K562 (cell line): ENCODE measurements around the gene PHKB. TPM values are rescaled to one million over a fixed set of nuclear protein-coding genes. Genes with fewer than 3 reads are reported as not detected.

Source experiments
- ATAC-seq: fragments of 200-7000 bp; cut with Tn5 transposase; 3 replicates; pipeline ENCODE4 v1.9.1; 2020; ENCODE audit warnings: moderate library complexity
- BruUV-seq: library from RNA; stranded (reverse); fragments of 400-500 nt; replicated peaks from 2 replicates; lab custom pipeline; 2021; lab: Mats Ljungman, UMichigan
- CTCF ChIA-PET: fragments of 300-600 bp; formaldehyde crosslinking; extraction: SDS; loops from one replicate; lab custom pipeline; 2021; ENCODE audit warnings: low intra/inter-chr PET ratio; lab: Yijun Ruan, JAX
- POLR2A ChIA-PET: fragments of 300-600, 350-650 bp; sonication (Branson Sonifier 250); formaldehyde crosslinking; extraction: SDS; loops from one replicate; lab custom pipeline; 2021; ENCODE audit warnings: antibody characterized with exemption, inconsistent platforms; lab: Yijun Ruan, JAX
- DNase-seq, 4 experiments: peaks; one replicate each; pipeline versions ENCODE4 v3.0.0 to v3.0.0-alpha.2; 2011 to 2018; ENCODE audit warnings: low spot score in 3 of 4, mixed read lengths in 3 of 4; ENCODE audit errors: extremely low read depth in 1 of 4
- FAIRE-seq: peaks from 2 replicates; lab custom pipeline; 2011; peaks lifted over from hg19 to GRCh38; lab: Jason Lieb, UNC
- H2AFZ ChIP-seq: 2 replicates; pipeline ENCODE4 v1.6.0; 2011; ENCODE audit warnings: low read depth, low read length, control low read depth, inconsistent platforms
- H3K27ac ChIP-seq: fragments of 200-600 bp; 3 replicates; pipeline ENCODE4 v1.8.0; 2011; ENCODE audit warnings: low read depth, mild to moderate bottlenecking, control low read depth, inconsistent platforms, low read length, moderate library complexity, mixed read lengths; ENCODE audit errors: extremely low read depth
- H3K27me3 ChIP-seq, 2 experiments: fragments of 300-600 bp in 1 of 2; 2 replicates in 1 of 2; 3 replicates in 1 of 2; pipeline versions ENCODE4 v1.6.0 to v1.8.0; 2011; ENCODE audit warnings: inconsistent platforms in 2 of 2, low read length in 2 of 2, mild to moderate bottlenecking in 1 of 2, mixed read lengths in 1 of 2, moderate library complexity in 1 of 2; ENCODE audit not compliant: control insufficient read depth in 2 of 2, insufficient read depth in 2 of 2
- H3K36me3 ChIP-seq: fragments of 300-600 bp; 3 replicates; pipeline ENCODE4 v1.8.0; 2011; ENCODE audit warnings: mild to moderate bottlenecking, low read length, inconsistent platforms; ENCODE audit not compliant: control insufficient read depth, insufficient read depth
- H3K4me1 ChIP-seq, 2 experiments: fragments of 200-600 bp in 1 of 2; replicated peaks in 1 of 2; 2 replicates in 1 of 2; 3 replicates in 1 of 2; pipeline versions ENCODE4 v1.5.1 to v1.8.0; 2011; ENCODE audit warnings: inconsistent platforms in 2 of 2, low read length in 2 of 2, mild to moderate bottlenecking in 1 of 2, mixed read lengths in 1 of 2, moderate library complexity in 1 of 2; ENCODE audit not compliant: control insufficient read depth in 2 of 2, insufficient read depth in 2 of 2
- H3K4me2 ChIP-seq: 2 replicates; pipeline ENCODE4 v1.6.1; 2011; ENCODE audit warnings: low read length, control low read depth, inconsistent platforms, mixed read lengths; ENCODE audit not compliant: insufficient read depth
- H3K4me3 ChIP-seq: fragments of 200-600 bp; sonication (generic), shearing (Covaris generic); 2 replicates; pipeline ENCODE4 v1.5.1; 2016; ENCODE audit warnings: control low read depth, inconsistent platforms
- H3K79me2 ChIP-seq: fragments of 200-600 bp; 3 replicates; pipeline ENCODE4 v1.8.0; 2011; ENCODE audit warnings: low read length, inconsistent platforms; ENCODE audit not compliant: control insufficient read depth, insufficient read depth
- H3K9ac ChIP-seq, 2 experiments: 2 replicates each; pipeline versions ENCODE4 v1.6.0 to v1.6.1; 2011; ENCODE audit warnings: low read depth in 2 of 2, low read length in 2 of 2, control low read depth in 1 of 2, inconsistent platforms in 1 of 2, mild to moderate bottlenecking in 1 of 2, mixed read lengths in 1 of 2; ENCODE audit not compliant: insufficient read depth in 1 of 2
- H3K9me1 ChIP-seq: one replicate; pipeline ENCODE4 v1.6.0; 2011; ENCODE audit warnings: inconsistent platforms, mild to moderate bottlenecking, low read length, moderate library complexity; ENCODE audit not compliant: control insufficient read depth, insufficient read depth
- H3K9me3 ChIP-seq: replicated peaks from 2 replicates; pipeline ENCODE4 v1.5.1; 2011; ENCODE audit warnings: low read depth, low read length, inconsistent platforms; ENCODE audit not compliant: control insufficient read depth, insufficient read depth
- H4K20me1 ChIP-seq: replicated peaks from 2 replicates; pipeline ENCODE4 v1.6.1; 2011; ENCODE audit warnings: low read length, inconsistent platforms, mixed read lengths; ENCODE audit not compliant: control insufficient read depth, insufficient read depth
- CBFA2T2 ChIP-seq: fragments of 450-650 bp; conservative IDR thresholded peaks from 2 replicates; pipeline ENCODE4 v1.6.1; 2017; ENCODE audit warnings: mild to moderate bottlenecking
- CBFA2T3 ChIP-seq: fragments of 450-650 bp; IDR thresholded peaks from 2 replicates; pipeline ENCODE4 v1.6.1; 2017
- CHD2 ChIP-seq: IDR thresholded peaks from 2 replicates; pipeline ENCODE4 v1.6.1; 2011; ENCODE audit warnings: low read depth, low read length
- EGR1 ChIP-seq: fragments of 450-650 bp; conservative IDR thresholded peaks from 2 replicates; pipeline ENCODE4 v1.6.1; 2017; ENCODE audit warnings: mild to moderate bottlenecking
- EHMT2 ChIP-seq: fragments of 450-650 bp; IDR thresholded peaks from 2 replicates; pipeline ENCODE4 v1.6.1; 2018; ENCODE audit warnings: antibody characterized with exemption
- ELF2 ChIP-seq: fragments of 250-450 bp; sonication (Bioruptor Pico); IDR thresholded peaks from 2 replicates; pipeline ENCODE4 v1.5.0; 2021; ENCODE audit warnings: mild to moderate bottlenecking
- FOSL1 ChIP-seq: fragments of 200-800 bp; sonication (Bioruptor generic); conservative IDR thresholded peaks from 2 replicates; pipeline ENCODE4 v1.6.1; 2016; ENCODE audit warnings: missing genetic modification characterization, missing compliant biosample characterization
- HNRNPK ChIP-seq: fragments of 200-400 bp; formaldehyde crosslinking; IDR thresholded peaks from one replicate; pipeline ENCODE4 v1.6.1; 2018; ENCODE audit warnings: mild to moderate bottlenecking, low read depth, low read length; ENCODE audit not compliant: poor library complexity, severe bottlenecking
- HOXB6 ChIP-seq: fragments of 250-450 bp; sonication (Bioruptor Pico); IDR thresholded peaks from 2 replicates; pipeline ENCODE4 v1.5.1; 2022; ENCODE audit warnings: mild to moderate bottlenecking, borderline replicate concordance
- JUND ChIP-seq, 2 experiments: IDR thresholded peaks; 2 replicates in 1 of 2; 3 replicates in 1 of 2; pipeline ENCODE4 v1.6.1; 2011; ENCODE audit warnings: borderline replicate concordance in 2 of 2, low read depth in 2 of 2, low read length in 2 of 2, improper control_type of control experiment in 1 of 2, missing biosample characterization in 1 of 2, missing genetic modification characterization in 1 of 2, missing genetic modification reagents in 1 of 2
- MAFK ChIP-seq: IDR thresholded peaks from 2 replicates; pipeline ENCODE4 v1.6.1; 2011; ENCODE audit warnings: low read length, improper control_type of control experiment
- MED1 ChIP-seq: sonication (generic); formaldehyde crosslinking; IDR thresholded peaks from 2 replicates; pipeline ENCODE4 v1.8.1; 2023; ENCODE audit warnings: missing genetic modification reagents, borderline replicate concordance
- MIER1 ChIP-seq: fragments of 450-650 bp; IDR thresholded peaks from 2 replicates; pipeline ENCODE4 v1.6.1; 2016; ENCODE audit warnings: antibody characterized with exemption, mild to moderate bottlenecking, low read depth
- NFE2 ChIP-seq: IDR thresholded peaks from 2 replicates; pipeline ENCODE4 v1.6.1; 2014; ENCODE audit warnings: antibody characterized with exemption, low read depth
- NR2C1 ChIP-seq, 2 experiments: fragments of 450-650 bp; IDR thresholded peaks; 2 replicates each; pipeline ENCODE4 v1.6.1; 2017; ENCODE audit warnings: mild to moderate bottlenecking in 2 of 2, antibody characterized with exemption in 1 of 2, inconsistent platforms in 1 of 2, missing compliant biosample characterization in 1 of 2, missing genetic modification characterization in 1 of 2
- NUFIP1 ChIP-seq: fragments of 450-650 bp; IDR thresholded peaks from 2 replicates; pipeline ENCODE4 v1.6.1; 2018; ENCODE audit not compliant: partially characterized antibody
- POLR2H ChIP-seq: IDR thresholded peaks from 2 replicates; pipeline ENCODE4 v1.6.1; 2016; ENCODE audit warnings: missing genetic modification characterization, low read depth, mild to moderate bottlenecking, control low read depth, missing compliant biosample characterization, moderate library complexity
- SAP30 ChIP-seq: fragments of 200-600 bp; sonication (generic); IDR thresholded peaks from 2 replicates; pipeline ENCODE4 v1.6.1; 2012; ENCODE audit warnings: borderline replicate concordance, low read depth, mild to moderate bottlenecking, moderate library complexity, low read length, control low read depth, inconsistent platforms; ENCODE audit not compliant: insufficient read depth, poor library complexity, severe bottlenecking
- STAT5B ChIP-seq: fragments of 250-450 bp; sonication (Bioruptor Pico); IDR thresholded peaks from 2 replicates; pipeline ENCODE4 v1.8.0; 2021; ENCODE audit warnings: mild to moderate bottlenecking, inconsistent platforms
- TAF1 ChIP-seq: IDR thresholded peaks from 2 replicates; pipeline ENCODE4 v1.6.1; 2011; ENCODE audit warnings: mild to moderate bottlenecking, low read length, moderate library complexity; ENCODE audit not compliant: insufficient read depth, control insufficient read depth, severe bottlenecking; ENCODE audit errors: extremely low read depth
- TCF3 ChIP-seq: sonication (generic); formaldehyde crosslinking; IDR thresholded peaks from 2 replicates; pipeline ENCODE4 v1.4.0; 2020; ENCODE audit warnings: mild to moderate bottlenecking, missing genetic modification reagents
- ZNF263 ChIP-seq: sonication (generic); formaldehyde crosslinking; IDR thresholded peaks from 2 replicates; pipeline ENCODE4 v1.8.0; 2022; ENCODE audit warnings: mild to moderate bottlenecking, missing genetic modification reagents, borderline replicate concordance
- ZNF3 ChIP-seq: fragments of 250-450 bp; sonication (Bioruptor Pico); IDR thresholded peaks from 2 replicates; pipeline ENCODE4 v1.5.0; 2021; ENCODE audit warnings: mild to moderate bottlenecking, moderate library complexity
- WGBS: fragments of 100-300 bp; shearing (Covaris generic); methylation state at CpG from one replicate; pipeline ENCODE4 v1.1.6; 2016; ENCODE audit warnings: low coverage, mixed read lengths; ENCODE audit not compliant: insufficient coverage; ENCODE audit errors: missing lambda C conversion rate; 5-methylcytosine and 5-hydroxymethylcytosine counted together
- in situ Hi-C: fragments of 300-500 bp; cut with MboI; formaldehyde crosslinking; loops from 4 replicates; pipeline ENCODE4 v1.15.0; 2018; ENCODE audit warnings: inconsistent platforms, mixed read lengths
- intact Hi-C: fragments of 100-400 bp; cut with micrococcal nuclease; formaldehyde crosslinking; loops from 2 replicates; pipeline ENCODE4 v1.14.2; 2022
- polyA plus RNA-seq, 8 experiments: library from polyadenylated mRNA; depleted of rRNA in 4 of 8; stranded (reverse) in 5 of 8; unstranded in 3 of 8; fragments of >200 nt; fragmentation: Nextera tagmentation in 2 of 8; fragmentation: Illumina TruSeq in 1 of 8; extraction: Ambion mirVana in 2 of 8; extraction: Trizol in 1 of 8; gene quantifications; 2 replicates each; pipeline versions ENCODE4 v1.2.1 to v1.2.3, GENCODE V29; 2011 to 2014; ENCODE audit warnings: inconsistent platforms in 1 of 8, missing spikeins in 1 of 8
- total RNA-seq, 7 experiments: library from RNA; depleted of rRNA in 6 of 7; stranded (reverse); fragments of >200 nt in 6 of 7; fragmentation: Illumina TruSeq in 2 of 7; extraction: Trizol in 2 of 7; gene quantifications; 2 replicates each; pipeline versions ENCODE4 v1.2.1 to v1.2.3, GENCODE V29; 2011 to 2021; ENCODE audit warnings: low replicate concordance in 1 of 7
- TF ChIP-seq, protein P1 (sequence below): sonication (generic); formaldehyde crosslinking; IDR thresholded peaks from 2 replicates; pipeline ENCODE4 v1.8.0; 2022; ENCODE audit warnings: missing genetic modification reagents, mild to moderate bottlenecking, moderate library complexity, borderline replicate concordance

PHKB gene
- total and polyA plus RNA-seq, 9 of the 15 experiments (the other 6 are each of a cell fraction or from before 2014, with no cell fraction given) = 24.7 to 92.3 (median 67.0) TPM

DNA sequence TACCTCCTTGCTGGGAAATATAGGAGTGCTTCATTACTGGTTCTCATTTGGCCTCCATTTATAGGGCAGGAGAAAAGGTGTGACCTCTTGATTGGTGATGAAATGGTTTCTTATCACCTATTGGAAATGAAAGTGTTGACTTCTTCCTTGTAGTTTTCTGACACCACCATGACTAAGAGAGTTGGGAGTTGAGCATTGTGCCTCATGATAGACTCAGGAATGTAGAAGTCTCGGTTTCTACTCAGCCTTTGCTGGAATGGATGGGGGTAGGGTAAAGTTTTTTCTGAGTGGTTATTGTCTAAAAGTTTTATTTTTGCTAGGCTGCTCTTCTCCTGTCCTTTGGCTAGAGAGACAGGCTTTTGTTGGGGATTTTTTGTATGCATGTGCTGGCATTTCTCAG is 117.4 kb downstream of the PHKB start:
- POLR2A ChIA-PET = no interaction called here
- no peaks in the 10 kb centered on the region for H3K9me1 ChIP-seq
- H3K9me3 ChIP-seq = no peaks in the 10 kb centered on the region
- 20% methylated on average over 1 of the region's 1 CpG for WGBS
- peak; percentile 80 for ATAC-seq
- peaks cover 9% of the 10 kb centered on the region; the same call in 2 of the 3 replicates for H3K36me3 ChIP-seq
- H3K27me3 ChIP-seq = no peaks in the 10 kb centered on the region
- CTCF ChIA-PET = no interaction called here
- peak overlapping the region; percentile 13; the same call in 1 of the 2 replicates for H3K4me2 ChIP-seq
- no peaks in the 10 kb centered on the region for H4K20me1 ChIP-seq
- no TSS peak for BruUV-seq
- peak overlapping the region; percentile 53; the same call in 2 of the 3 replicates for H3K27ac ChIP-seq
- in situ Hi-C loops (no loop called here), intact Hi-C loops (loop anchor here (10.0 kb wide), 1 partner anchor 114 kb away; the partner anchor contains the start of genes ITFG1 and PHKB)
- peak; percentile 46 for FAIRE-seq
- H2AFZ ChIP-seq = 0 out of 2 replicates have a peak overlapping the region, but pooled peaks have one; percentile 17
- H3K4me1 ChIP-seq = peaks cover under 1 to 9% of the 10 kb centered on the region in 2 experiments; a peak in 2 of 5 replicates
- H3K4me3 ChIP-seq = no peak overlapping the region
- 0 out of 4 replicates have a peak overlapping the region, but pooled peaks of 1 of the 2 experiments have one; percentile 12 for H3K9ac ChIP-seq
- peaks cover 11% of the 10 kb centered on the region; the same call in 2 of the 3 replicates for H3K79me2 ChIP-seq
- peak; percentile 14 to 47 (median 32) for DNase-seq
- TF ChIP-seq JUND (IDR thresholded peaks at IDR 0.05; ENCODE audit: borderline replicate concordance, low read depth, low read length) = peak; percentile 25; the same call in 1 of the 2 replicates
- TF ChIP-seq JUND (tag; IDR thresholded peaks at IDR 0.05; ENCODE audit: borderline replicate concordance, low read depth, low read length) = no peak
- peak; percentile 50; the same call in 1 of the 2 replicates for TF ChIP-seq TCF3
- TF ChIP-seq NFE2 = no peak
- no peak for TF ChIP-seq HOXB6 (CRISPR knock-in tag)
- no peak for TF ChIP-seq HNRNPK
- no peak for TF ChIP-seq SAP30
- no peak for TF ChIP-seq ZNF3 (CRISPR knock-in tag)
- peak; percentile 86 for TF ChIP-seq EHMT2
- TF ChIP-seq EGR1 = no peak
- no peak for TF ChIP-seq NUFIP1
- TF ChIP-seq FOSL1 = peak; percentile 37
- no peak for TF ChIP-seq STAT5B
- TF ChIP-seq ZNF263 (CRISPR knock-in tag) = no peak
- TF ChIP-seq CBFA2T3 = peak; percentile 62
- TF ChIP-seq MAFK = no peak
- TF ChIP-seq NR2C1 (IDR thresholded peaks at IDR 0.05) = no peak
- 0 out of 2 replicates have a peak, but pooled peaks have one; percentile 15 for TF ChIP-seq NR2C1 (tag; IDR thresholded peaks at IDR 0.05)
- TF ChIP-seq TAF1 = no peak
- no peak for TF ChIP-seq MIER1
- no peak for TF ChIP-seq POLR2H (tag)
- TF ChIP-seq CBFA2T2 = peak; percentile 39; the same call in 1 of the 2 replicates
- TF ChIP-seq ELF2 = no peak
- TF ChIP-seq CHD2 = no peak
- TF ChIP-seq MED1 = no peak
- TF ChIP-seq, protein P1, sequence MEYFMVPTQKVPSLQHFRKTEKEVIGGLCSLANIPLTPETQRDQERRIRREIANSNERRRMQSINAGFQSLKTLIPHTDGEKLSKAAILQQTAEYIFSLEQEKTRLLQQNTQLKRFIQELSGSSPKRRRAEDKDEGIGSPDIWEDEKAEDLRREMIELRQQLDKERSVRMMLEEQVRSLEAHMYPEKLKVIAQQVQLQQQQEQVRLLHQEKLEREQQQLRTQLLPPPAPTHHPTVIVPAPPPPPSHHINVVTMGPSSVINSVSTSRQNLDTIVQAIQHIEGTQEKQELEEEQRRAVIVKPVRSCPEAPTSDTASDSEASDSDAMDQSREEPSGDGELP (CRISPR knock-in tag) = no peak
